ENCODE measurements around the gene CDH16. TPM values are rescaled to one million over a fixed set of nuclear protein-coding genes. Genes with fewer than 3 reads are reported as not detected.

Gene CDH16
- total RNA-seq (2022; extraction: Qiagen RNA extraction): 7.0 to 10.5 TPM (median 9.9 TPM) in 5 replicates

GRCh38 chr16:66918803-66919568 lies at the start of gene CDH16:
CDH16 (minus strand) TSS chr16:66918885; CDS start chr16:66918065, 820 bp downstream.

GRCh38 chr16:66961065-66961744 lies 42.5 kb upstream of the CDH16 start, which contains the start of gene CES3:
CES3 (plus strand) TSS chr16:66961266; CDS start chr16:66961308, 42 bp downstream.

GRCh38 chr16:66935314-66936011 lies 16.8 kb upstream of the CDH16 start, which contains the start of gene CES2:
CES2 (plus strand) TSS chr16:66935516; CDS start chr16:66935636, 120 bp downstream.

GRCh38 chr16:66934138-66934838 lies 15.6 kb upstream of the CDH16 start, which contains the start of gene CIAO2B:
CIAO2B (minus strand) TSS chr16:66934402; CDS start chr16:66934364, 38 bp downstream.

GRCh38 chr16:66925322-66925840 lies 6.7 kb upstream of the CDH16 start, which contains the start of gene RRAD:
RRAD (minus strand) TSS chr16:66925535; CDS start chr16:66925179, 356 bp downstream.

GRCh38 chr16:66880288-66881013 lies 38.2 kb downstream of the CDH16 start, which contains the start of gene PDP2:
PDP2 (plus strand) TSS chr16:66880515; CDS start chr16:66884285, 3,770 bp downstream.

Other genes starting within 250 kb of the CDH16 start
- gene CMTM4, start 222.1 kb downstream of the CDH16 start, total RNA-seq (2022; extraction: Qiagen RNA extraction): 23.3 to 36.2 TPM (median 33.8 TPM) in 5 replicates
- 39.0 to 57.7 TPM (median 46.9 TPM) in 5 replicates for gene DYNC1LI2, start 167.3 kb downstream of the CDH16 start, total RNA-seq (2022; extraction: Qiagen RNA extraction)
- 0.05 TPM in 1 of 5 replicates, not detected in the others for gene TERB1, start 117.3 kb downstream of the CDH16 start, total RNA-seq (2022; extraction: Qiagen RNA extraction)
- gene NAE1, start 87.9 kb downstream of the CDH16 start, total RNA-seq (2022; extraction: Qiagen RNA extraction): 57.8 to 69.8 TPM (median 59.6 TPM) in 5 replicates
- 0.05 to 0.06 TPM (median 0.06 TPM) in 3 of 5 replicates, not detected in the others for gene CA7, start 74.5 kb downstream of the CDH16 start, total RNA-seq (2022; extraction: Qiagen RNA extraction)
- 5.3 to 6.8 TPM (median 5.9 TPM) in 5 replicates for gene PDP2, start 38.4 kb downstream of the CDH16 start, total RNA-seq (2022; extraction: Qiagen RNA extraction)
- gene RRAD, start 6.7 kb upstream of the CDH16 start, total RNA-seq (2022; extraction: Qiagen RNA extraction): 53.2 to 85.6 TPM (median 74.1 TPM) in 5 replicates
- 146 to 198 TPM (median 194 TPM) in 5 replicates for gene CIAO2B, start 15.5 kb upstream of the CDH16 start, total RNA-seq (2022; extraction: Qiagen RNA extraction)
- gene CES2, start 16.6 kb upstream of the CDH16 start, total RNA-seq (2022; extraction: Qiagen RNA extraction): 35.8 to 37.3 TPM (median 36.7 TPM) in 5 replicates
- 2.1 to 2.9 TPM (median 2.4 TPM) in 5 replicates for gene CES3, start 42.4 kb upstream of the CDH16 start, total RNA-seq (2022; extraction: Qiagen RNA extraction)
- 2.9 to 4.9 TPM (median 4.0 TPM) in 5 replicates for gene CES4A, start 69.7 kb upstream of the CDH16 start, total RNA-seq (2022; extraction: Qiagen RNA extraction)
- 53.5 to 68.5 TPM (median 55.2 TPM) in 5 replicates for gene CBFB, start 110.3 kb upstream of the CDH16 start, total RNA-seq (2022; extraction: Qiagen RNA extraction)
- 23.9 to 26.8 TPM (median 25.0 TPM) in 5 replicates for gene PHAF1, start 191.1 kb upstream of the CDH16 start, total RNA-seq (2022; extraction: Qiagen RNA extraction)
- 7.2 to 10.2 TPM (median 9.8 TPM) in 5 replicates for gene B3GNT9, start 232.1 kb upstream of the CDH16 start, total RNA-seq (2022; extraction: Qiagen RNA extraction)
- 15.1 to 22.4 TPM (median 21.6 TPM) in 5 replicates for gene TRADD, start 241.0 kb upstream of the CDH16 start, total RNA-seq (2022; extraction: Qiagen RNA extraction)
- gene FBXL8, start 241.1 kb upstream of the CDH16 start, total RNA-seq (2022; extraction: Qiagen RNA extraction): 7.6 to 9.9 TPM (median 8.5 TPM) in 5 replicates
- 8.5 to 17.5 TPM (median 14.0 TPM) in 5 replicates for gene HSF4, start 245.9 kb upstream of the CDH16 start, total RNA-seq (2022; extraction: Qiagen RNA extraction)

Data from A549 treated with AZD2906 at 1 μM for 4 hours (cell line).